SK-N-SH (cell line): ENCODE data around the gene PODXL2. TPM values are rescaled to one million over a fixed set of nuclear protein-coding genes. Genes with fewer than 3 reads are reported as not detected.

Experiments used
- CTCF ChIA-PET: fragments of 300-600, 350-600 bp; formaldehyde crosslinking; extraction: SDS; loops from one replicate; lab custom pipeline; 2021; lab: Yijun Ruan, JAX
- POLR2A ChIA-PET: fragments of 350-600 bp; sonication (Branson Sonifier 250); formaldehyde crosslinking; extraction: SDS; loops from one replicate; lab custom pipeline; 2020; ENCODE audit warnings: antibody characterized with exemption, inconsistent platforms; lab: Yijun Ruan, JAX
- DNase-seq: peaks from one replicate; pipeline ENCODE4 v3.0.0; 2012
- H2AFZ ChIP-seq: fragments of 200-600 bp; sonication (generic); 2 replicates; pipeline ENCODE4 v1.8.1; 2016; ENCODE audit warnings: antibody characterized with exemption, mild to moderate bottlenecking, low read depth
- H3F3A ChIP-seq: fragments of 200-600 bp; sonication (generic); replicated peaks from 2 replicates; pipeline ENCODE3; 2016; ENCODE audit warnings: antibody characterized with exemption, mild to moderate bottlenecking; ENCODE audit not compliant: insufficient read depth
- H3K27ac ChIP-seq, 2 experiments: fragments of 200-500 bp in 1 of 2; fragments of 200-600 bp in 1 of 2; sonication (Bioruptor generic) in 1 of 2; sonication (generic), shearing (Covaris generic) in 1 of 2; 2 replicates each; pipeline versions ENCODE4 v1.5.1 to v1.6.1; 2014 to 2016; ENCODE audit warnings: low read depth in 2 of 2, inconsistent platforms in 1 of 2, low read length in 1 of 2, mild to moderate bottlenecking in 1 of 2, mixed read lengths in 1 of 2
- H3K27me3 ChIP-seq: fragments of 200-600 bp; sonication (generic), shearing (Covaris generic); 2 replicates; pipeline ENCODE4 v1.6.1; 2016; ENCODE audit warnings: mixed run types; ENCODE audit not compliant: insufficient read depth
- H3K36me3 ChIP-seq, 2 experiments: fragments of 200-500 bp in 1 of 2; fragments of 200-600 bp in 1 of 2; sonication (Bioruptor generic) in 1 of 2; sonication (generic) in 1 of 2; replicated peaks in 1 of 2; 2 replicates each; pipeline versions ENCODE3 to v1.5.1; 2014 to 2016; ENCODE audit warnings: low read length in 1 of 2, mild to moderate bottlenecking in 1 of 2; ENCODE audit not compliant: insufficient read depth in 2 of 2, control insufficient read depth in 1 of 2
- H3K4me1 ChIP-seq, 2 experiments: fragments of 200-500 bp in 1 of 2; fragments of 200-600 bp in 1 of 2; sonication (Bioruptor generic) in 1 of 2; sonication (generic), shearing (Covaris generic) in 1 of 2; 2 replicates each; pipeline versions ENCODE4 v1.5.1 to v1.6.1; 2014 to 2016; ENCODE audit warnings: low read depth in 1 of 2, low read length in 1 of 2, mixed run types in 1 of 2; ENCODE audit not compliant: insufficient read depth in 2 of 2, control insufficient read depth in 1 of 2
- H3K4me2 ChIP-seq: fragments of 200-600 bp; sonication (generic), shearing (Covaris generic); 2 replicates; pipeline ENCODE4 v1.6.1; 2017; ENCODE audit warnings: mixed run types
- H3K4me3 ChIP-seq, 2 experiments: fragments of 200-500 bp in 1 of 2; fragments of 200-600 bp in 1 of 2; sonication (Bioruptor generic) in 1 of 2; sonication (generic), shearing (Covaris generic) in 1 of 2; 2 replicates each; pipeline versions ENCODE4 v1.5.1 to v1.8.1; 2014 to 2016; ENCODE audit warnings: low read depth in 2 of 2, inconsistent platforms in 1 of 2, low read length in 1 of 2, mild to moderate bottlenecking in 1 of 2, mixed read lengths in 1 of 2, moderate library complexity in 1 of 2
- H3K79me2 ChIP-seq: fragments of 200-600 bp; sonication (generic); 2 replicates; pipeline ENCODE4 v1.8.1; 2017; ENCODE audit warnings: mild to moderate bottlenecking; ENCODE audit not compliant: insufficient read depth
- H3K9ac ChIP-seq: fragments of 200-600 bp; sonication (generic); 2 replicates; pipeline ENCODE4 v1.6.1; 2017; ENCODE audit warnings: mixed run types
- H3K9me2 ChIP-seq: fragments of 200-600 bp; sonication (generic); 2 replicates; pipeline ENCODE4 v1.6.1; 2017; ENCODE audit warnings: mixed run types
- H3K9me3 ChIP-seq: fragments of 200-600 bp; sonication (generic); 2 replicates; pipeline ENCODE4 v1.6.1; 2017; ENCODE audit warnings: mixed run types, mild to moderate bottlenecking, moderate library complexity
- H4K20me1 ChIP-seq: fragments of 200-600 bp; sonication (generic); 2 replicates; pipeline ENCODE4 v1.6.1; 2017; ENCODE audit warnings: mild to moderate bottlenecking, mixed run types; ENCODE audit not compliant: insufficient read depth
- CTCF ChIP-seq: fragments of 200-600 bp; sonication (generic); IDR thresholded peaks from 2 replicates; pipeline ENCODE4 v1.6.1; 2017; ENCODE audit warnings: antibody characterized with exemption, mild to moderate bottlenecking, moderate library complexity
- ELF1 ChIP-seq: IDR thresholded peaks from 2 replicates; pipeline ENCODE4 v1.4.0; 2012
- FOSL2 ChIP-seq: IDR thresholded peaks from 2 replicates; pipeline ENCODE4 v1.4.0; 2012; ENCODE audit warnings: low read depth, mild to moderate bottlenecking, moderate library complexity, borderline replicate concordance
- RAD21 ChIP-seq: IDR thresholded peaks from 2 replicates; pipeline ENCODE4 v1.6.1; 2012; ENCODE audit warnings: mild to moderate bottlenecking, low read length
- RXRA ChIP-seq: IDR thresholded peaks from 2 replicates; pipeline ENCODE4 v1.4.0; 2012; ENCODE audit warnings: low read depth, mild to moderate bottlenecking, borderline replicate concordance
- SIN3A ChIP-seq: IDR thresholded peaks from 2 replicates; pipeline ENCODE4 v1.6.1; 2012; ENCODE audit warnings: low read depth, mild to moderate bottlenecking, low read length, moderate library complexity, borderline replicate concordance
- SMC3 ChIP-seq: IDR thresholded peaks from 2 replicates; pipeline ENCODE4 v1.6.1; 2012; ENCODE audit warnings: low read depth, low read length, improper control_type of control experiment
- TAF1 ChIP-seq: IDR thresholded peaks from 2 replicates; pipeline ENCODE4 v1.6.1; 2012; ENCODE audit warnings: low read depth, mild to moderate bottlenecking, low read length, moderate library complexity, borderline replicate concordance
- TCF12 ChIP-seq: IDR thresholded peaks from 2 replicates; pipeline ENCODE4 v1.4.0; 2012
- WGBS: methylation state at CpG from one replicate; pipeline ENCODE4 v1.1.6; 2017; ENCODE audit warnings: low lambda C conversion rate; 5-methylcytosine and 5-hydroxymethylcytosine counted together
- polyA plus RNA-seq, 3 experiments: library from polyadenylated mRNA; depleted of rRNA; stranded (reverse); fragments of >200 nt; gene quantifications; 2 replicates each; pipeline ENCODE4 v1.2.3, GENCODE V29; 2012

PODXL2 gene
- polyA plus RNA-seq, 1 of the 3 experiments (the other 2 are of a cell fraction), result 27.5 TPM

- Histone ChIP-seq H3K27ac (no peak overlapping the region), H3K27me3 (no peaks in the 10 kb centered on the region), H3K9me3 (no peaks in the 10 kb centered on the region), H3F3A (no peaks in the 10 kb centered on the region), H3K9me2 (no peaks in the 10 kb centered on the region), H3K9ac (no peak overlapping the region), H3K36me3 (peaks cover 14 to 52% of the 10 kb centered on the region in 2 experiments), H3K4me2 (no peak overlapping the region), H3K4me1 (no peaks in the 10 kb centered on the region), H3K79me2 (peaks cover 6% of the 10 kb centered on the region; the same call in 1 of the 2 replicates), H2AFZ (no peak overlapping the region), H3K4me3 (no peak overlapping the region), H4K20me1 (no peaks in the 10 kb centered on the region)
- no peak for DNase-seq
- ChIA-PET CTCF (interaction anchor here (0.7 to 1.3 kb wide), 5 partner anchors 15 to 1129 kb away, joined by 3 to 7 read pairs (median 3); partner anchors contain the start of gene TPRA1), POLR2A (interaction anchor here (1.3 kb wide), 1 partner anchor 14 kb away, joined by 5 read pairs; no protein-coding TSS in a partner anchor)
- TF ChIP-seq RAD21, result no peak
- no peak for TF ChIP-seq SMC3
- no peak for TF ChIP-seq TCF12
- no peak for TF ChIP-seq CTCF
- TF ChIP-seq RXRA, result no peak
- TF ChIP-seq SIN3A, result no peak
- WGBS, result over 99% methylated on average over 14 of the region's 24 CpGs
These were observed 22.7 kb upstream of the PODXL2 start for GRCh38 chr3:127606086-127606805.

- no peak overlapping the region for H3K27ac ChIP-seq
These were observed 21.9 kb upstream of the PODXL2 start for GRCh38 chr3:127606981-127607595.

More at GRCh38 chr3:127606981-127607595, 21.9 kb upstream of the PODXL2 start:
- no peaks in the 10 kb centered on the region for H3K9me3 ChIP-seq
- no peaks in the 10 kb centered on the region; the same call in 1 of the 2 replicates for H3K79me2 ChIP-seq
- TF ChIP-seq ELF1 (no peak), FOSL2 (no peak), TAF1 (no peak)
- H3K27me3 ChIP-seq, result no peaks in the 10 kb centered on the region
- ChIA-PET POLR2A (interaction anchor here (1.3 kb wide), 1 partner anchor 13 kb away, joined by 5 read pairs; no protein-coding TSS in a partner anchor), CTCF (interaction anchor here (1.3 kb wide), 1 partner anchor 32 kb away, joined by 7 read pairs; no protein-coding TSS in a partner anchor)
- H3K4me1 ChIP-seq, result no peaks in the 10 kb centered on the region; a peak in 1 of 4 replicates
- no peak overlapping the region for H3K9ac ChIP-seq
- H3K4me2 ChIP-seq, result no peak overlapping the region
- H3F3A ChIP-seq, result no peaks in the 10 kb centered on the region
- no peaks in the 10 kb centered on the region for H3K9me2 ChIP-seq
- DNase-seq, result no peak
- peaks cover 6 to 50% of the 10 kb centered on the region in 2 experiments for H3K36me3 ChIP-seq
- 97% methylated on average over 14 of the region's 17 CpGs for WGBS
- no peak overlapping the region for H3K4me3 ChIP-seq
- no peaks in the 10 kb centered on the region for H4K20me1 ChIP-seq
- no peak overlapping the region for H2AFZ ChIP-seq
